Measurements from ENCODE around the gene LPCAT4. TPM values are rescaled to one million over a fixed set of nuclear protein-coding genes. Genes with fewer than 3 reads are reported as not detected.

LPCAT4 gene
- total RNA-seq, 1 experiment from 2014 or later, result 77.1 TPM

DNA sequence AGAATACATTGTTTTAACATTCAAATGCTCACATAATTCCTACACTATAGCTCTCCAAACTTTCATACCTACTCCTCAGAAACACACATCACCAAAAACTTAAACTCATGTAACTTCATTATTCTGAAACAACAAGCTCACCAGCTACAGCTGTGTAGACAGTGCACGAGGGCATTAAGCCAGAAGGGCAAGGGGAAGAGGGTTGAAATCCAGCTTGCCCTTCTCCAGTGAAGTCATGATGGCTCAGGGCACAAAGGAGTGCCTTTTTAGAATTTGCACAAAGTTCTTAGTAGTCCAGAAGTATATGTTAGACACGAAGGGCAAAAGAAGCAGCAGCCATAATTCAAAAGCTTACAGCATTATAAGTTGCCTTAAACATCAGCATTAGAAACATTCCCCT is 38.0 kb downstream of the LPCAT4 start:
- H3K79me2 ChIP-seq (ENCODE audit: insufficient read depth, low read length), result no peaks in the 10 kb centered on the region
- H2AFZ ChIP-seq (ENCODE audit: low read depth, low read length, poor library complexity, severe bottlenecking), result no peak overlapping the region
- intact Hi-C loops (cut with micrococcal nuclease), result no loop called here
- H3K9me2 ChIP-seq (ENCODE audit: insufficient read depth), result no peaks in the 10 kb centered on the region
- ChIA-PET RAD21 (ENCODE audit: low non-redundant PET in 1 of 2, low total read pairs in 2 of 2, uncharacterized antibody in 2 of 2, unreplicated experiment in 2 of 2) (no interaction called here), POLR2A (interaction anchor here (0.6 to 1.7 kb wide), 3 partner anchors 9 to 10 kb away, joined by 3 to 5 read pairs (median 4); partner anchors contain the start of gene SLC12A6), CTCF (no interaction called here)
- TF ChIP-seq ZFX (IDR thresholded peaks at IDR 0.05), result no peak
- TF ChIP-seq CEBPB (IDR thresholded peaks at IDR 0.05; ENCODE audit: low read depth), result no peak
- TF ChIP-seq, protein P1, sequence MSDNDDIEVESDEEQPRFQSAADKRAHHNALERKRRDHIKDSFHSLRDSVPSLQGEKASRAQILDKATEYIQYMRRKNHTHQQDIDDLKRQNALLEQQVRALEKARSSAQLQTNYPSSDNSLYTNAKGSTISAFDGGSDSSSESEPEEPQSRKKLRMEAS (IDR thresholded peaks at IDR 0.05), result no peak
- no peak for TF ChIP-seq EZH2phosphoT487 (IDR thresholded peaks at IDR 0.05; ENCODE audit: borderline replicate concordance)
- TF ChIP-seq, protein P2, sequence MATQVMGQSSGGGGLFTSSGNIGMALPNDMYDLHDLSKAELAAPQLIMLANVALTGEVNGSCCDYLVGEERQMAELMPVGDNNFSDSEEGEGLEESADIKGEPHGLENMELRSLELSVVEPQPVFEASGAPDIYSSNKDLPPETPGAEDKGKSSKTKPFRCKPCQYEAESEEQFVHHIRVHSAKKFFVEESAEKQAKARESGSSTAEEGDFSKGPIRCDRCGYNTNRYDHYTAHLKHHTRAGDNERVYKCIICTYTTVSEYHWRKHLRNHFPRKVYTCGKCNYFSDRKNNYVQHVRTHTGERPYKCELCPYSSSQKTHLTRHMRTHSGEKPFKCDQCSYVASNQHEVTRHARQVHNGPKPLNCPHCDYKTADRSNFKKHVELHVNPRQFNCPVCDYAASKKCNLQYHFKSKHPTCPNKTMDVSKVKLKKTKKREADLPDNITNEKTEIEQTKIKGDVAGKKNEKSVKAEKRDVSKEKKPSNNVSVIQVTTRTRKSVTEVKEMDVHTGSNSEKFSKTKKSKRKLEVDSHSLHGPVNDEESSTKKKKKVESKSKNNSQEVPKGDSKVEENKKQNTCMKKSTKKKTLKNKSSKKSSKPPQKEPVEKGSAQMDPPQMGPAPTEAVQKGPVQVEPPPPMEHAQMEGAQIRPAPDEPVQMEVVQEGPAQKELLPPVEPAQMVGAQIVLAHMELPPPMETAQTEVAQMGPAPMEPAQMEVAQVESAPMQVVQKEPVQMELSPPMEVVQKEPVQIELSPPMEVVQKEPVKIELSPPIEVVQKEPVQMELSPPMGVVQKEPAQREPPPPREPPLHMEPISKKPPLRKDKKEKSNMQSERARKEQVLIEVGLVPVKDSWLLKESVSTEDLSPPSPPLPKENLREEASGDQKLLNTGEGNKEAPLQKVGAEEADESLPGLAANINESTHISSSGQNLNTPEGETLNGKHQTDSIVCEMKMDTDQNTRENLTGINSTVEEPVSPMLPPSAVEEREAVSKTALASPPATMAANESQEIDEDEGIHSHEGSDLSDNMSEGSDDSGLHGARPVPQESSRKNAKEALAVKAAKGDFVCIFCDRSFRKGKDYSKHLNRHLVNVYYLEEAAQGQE (IDR thresholded peaks at IDR 0.05; ENCODE audit: low read depth), result no peak
- TF ChIP-seq SIN3A (IDR thresholded peaks at IDR 0.05; ENCODE audit: low read depth), result no peak
- no peak for TF ChIP-seq JUND (IDR thresholded peaks at IDR 0.05)
- DNase-seq (ENCODE audit: low read depth, low spot score) (no peak), ATAC-seq (no peak)
- BruUV-seq (replicated peaks), result no TSS peak
- H3K27me3 ChIP-seq (ENCODE audit: insufficient read depth, low read length), result no peaks in the 10 kb centered on the region
- H3K9me3 ChIP-seq (ENCODE audit: control insufficient read depth in 1 of 2, insufficient read depth in 1 of 2, low read depth in 1 of 2, low read length in 2 of 2), result no peaks in the 10 kb centered on the region
- H3K4me1 ChIP-seq (ENCODE audit: control insufficient read depth in 1 of 2, insufficient read depth in 2 of 2, low read length in 2 of 2), result no peaks in the 10 kb centered on the region
- H4K20me1 ChIP-seq (ENCODE audit: insufficient read depth), result no peaks in the 10 kb centered on the region
- H3K27ac ChIP-seq (ENCODE audit: low read depth, low read length), result no peak overlapping the region
- H3K4me2 ChIP-seq (ENCODE audit: low read length), result no peak overlapping the region
- no peaks in the 10 kb centered on the region for H3K36me3 ChIP-seq (ENCODE audit: control insufficient read depth in 1 of 2, insufficient read depth in 2 of 2, low read length in 2 of 2)
- H3K4me3 ChIP-seq (replicated peaks in 1 of 2; ENCODE audit: low read depth in 1 of 2, low read length in 2 of 2), result no peak overlapping the region
- H3K9ac ChIP-seq (ENCODE audit: low read length), result no peak overlapping the region

DNA sequence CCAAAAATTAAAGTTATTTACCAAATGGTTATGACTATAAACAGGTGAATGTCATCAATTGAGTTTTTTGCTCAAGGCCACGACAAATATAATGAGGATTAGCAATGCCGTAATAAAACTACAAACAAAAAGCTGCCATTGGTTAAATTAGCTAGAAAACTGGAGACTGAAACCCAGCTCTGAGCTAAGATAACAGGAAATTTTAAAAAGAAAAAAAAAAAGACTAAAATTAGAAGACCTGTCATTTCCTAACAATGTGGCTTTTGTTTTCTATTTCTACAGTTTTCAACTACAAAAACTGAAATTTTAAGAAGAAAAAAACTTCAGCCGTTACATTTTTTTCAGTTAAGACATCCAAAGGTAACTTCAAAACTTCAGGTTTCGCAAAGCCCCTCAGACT is 39.1 kb downstream of the LPCAT4 start:
- Histone ChIP-seq H2AFZ (ENCODE audit: low read depth, low read length, poor library complexity, severe bottlenecking) (no peak overlapping the region), H3K36me3 (ENCODE audit: control insufficient read depth in 1 of 2, insufficient read depth in 2 of 2, low read length in 2 of 2) (no peaks in the 10 kb centered on the region), H3K9ac (ENCODE audit: low read length) (no peak overlapping the region), H3K27ac (ENCODE audit: low read depth, low read length) (no peak overlapping the region), H3K4me1 (ENCODE audit: control insufficient read depth in 1 of 2, insufficient read depth in 2 of 2, low read length in 2 of 2) (no peaks in the 10 kb centered on the region), H3K4me2 (ENCODE audit: low read length) (no peak overlapping the region), H3K27me3 (ENCODE audit: insufficient read depth, low read length) (no peaks in the 10 kb centered on the region), H3K4me3 (replicated peaks in 1 of 2; ENCODE audit: low read depth in 1 of 2, low read length in 2 of 2) (no peak overlapping the region), H3K79me2 (ENCODE audit: insufficient read depth, low read length) (no peaks in the 10 kb centered on the region), H3K9me2 (ENCODE audit: insufficient read depth) (no peaks in the 10 kb centered on the region), H3K9me3 (ENCODE audit: control insufficient read depth in 1 of 2, insufficient read depth in 1 of 2, low read depth in 1 of 2, low read length in 2 of 2) (no peaks in the 10 kb centered on the region), H4K20me1 (ENCODE audit: insufficient read depth) (no peaks in the 10 kb centered on the region)
- POLR2A ChIA-PET, result interaction anchor here (1.0 kb wide), 1 partner anchor 10 kb away, joined by 3 read pairs; no protein-coding TSS in a partner anchor
- ATAC-seq, result no peak
- no TSS peak for BruUV-seq (replicated peaks)
- TF ChIP-seq TCF7L2 (IDR thresholded peaks at IDR 0.05; ENCODE audit: borderline replicate concordance, extremely low read depth, insufficient read depth, insufficient read length), result no peak
- DNase-seq (ENCODE audit: low read depth, low spot score), result no peak
- CTCF ChIA-PET, result no interaction called here
- intact Hi-C loops (cut with micrococcal nuclease), result loop anchor here (2.0 kb wide), 1 partner anchor 15 kb away; the partner anchor contains the start of genes NOP10 and NUTM1
- RAD21 ChIA-PET (ENCODE audit: low non-redundant PET in 1 of 2, low total read pairs in 2 of 2, uncharacterized antibody in 2 of 2, unreplicated experiment in 2 of 2), result no interaction called here
